ENCODE results near the gene POM121L12. TPM values are rescaled to one million over a fixed set of nuclear protein-coding genes. Genes with fewer than 3 reads are reported as not detected.

POM121L12 gene
- total RNA-seq, 8 experiments from 2014 or later: 0.52 TPM; not detected in 7

DNA sequence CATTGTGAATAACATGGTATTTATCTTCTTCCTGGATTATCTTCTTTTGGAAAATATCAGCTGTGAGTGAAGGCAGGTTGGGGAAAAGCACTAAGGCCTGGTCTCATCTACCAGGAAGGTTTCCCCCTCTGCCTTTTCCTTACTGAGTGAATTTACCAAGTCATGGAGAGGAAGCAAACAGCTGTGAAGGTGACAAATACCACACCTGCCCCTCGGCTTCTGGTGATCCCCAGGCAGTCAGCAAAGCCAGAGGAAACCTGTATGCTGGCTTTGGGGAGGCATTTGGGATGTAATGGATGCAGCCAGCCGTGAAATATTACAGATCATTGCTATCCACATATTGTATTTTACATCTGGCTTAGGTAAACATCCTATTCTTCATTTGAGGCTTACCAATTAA, 24.2 kb downstream of the POM121L12 start:
- in situ Hi-C loops (cut with MboI; ENCODE audit: low pct_unique_long_range_greater_than_20kb in 2 of 9, low sequenced_read_pairs in 9 of 9, unreplicated experiment in 9 of 9): no loop called here
- no peak overlapping the region for H3K4me3 ChIP-seq
- WGBS, 10 experiments: 0 to 100% (median 33%) methylated on average over 1 to 2 of the region's 2 CpGs; no CpG with 5 or more reads in 1 of the 10 experiments
- no peak overlapping the region for H3K27ac ChIP-seq
- H3K4me1 ChIP-seq (replicated peaks in 1 of 2): no peaks in the 10 kb centered on the region
- ATAC-seq (replicated peaks in 6 of 8): no peak

DNA sequence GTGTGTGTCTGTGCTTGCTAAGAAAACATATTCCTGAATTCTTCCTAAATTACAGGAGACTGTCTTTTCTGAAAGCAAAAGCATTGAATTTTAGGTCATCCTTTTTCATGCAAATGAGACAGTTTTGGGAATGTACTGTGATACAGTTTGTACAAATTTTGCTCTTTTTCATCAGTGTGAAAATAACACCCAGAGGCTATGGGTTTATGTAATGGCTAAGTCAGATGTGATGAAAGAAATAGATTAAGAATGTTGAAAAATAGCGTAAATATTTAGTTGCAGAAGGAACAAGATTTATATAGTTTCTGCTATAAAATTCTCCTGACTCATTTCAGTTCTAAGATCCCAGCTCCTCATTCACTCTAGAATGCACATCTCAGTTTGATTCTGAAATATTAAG, 24.6 kb downstream of the POM121L12 start:
- H3K27ac ChIP-seq: no peak overlapping the region
- WGBS, 10 experiments: 17 to 100% (median 78%) methylated on average over 1 of the region's 1 CpG; no CpG with 5 or more reads in 3 of the 10 experiments
- H3K4me1 ChIP-seq (replicated peaks in 1 of 2): no peaks in the 10 kb centered on the region
- no peak overlapping the region for H3K4me3 ChIP-seq
- in situ Hi-C loops (cut with MboI; ENCODE audit: low pct_unique_long_range_greater_than_20kb in 2 of 9, low sequenced_read_pairs in 9 of 9, unreplicated experiment in 9 of 9): no loop called here
- no peak for ATAC-seq (replicated peaks in 6 of 8)

DNA sequence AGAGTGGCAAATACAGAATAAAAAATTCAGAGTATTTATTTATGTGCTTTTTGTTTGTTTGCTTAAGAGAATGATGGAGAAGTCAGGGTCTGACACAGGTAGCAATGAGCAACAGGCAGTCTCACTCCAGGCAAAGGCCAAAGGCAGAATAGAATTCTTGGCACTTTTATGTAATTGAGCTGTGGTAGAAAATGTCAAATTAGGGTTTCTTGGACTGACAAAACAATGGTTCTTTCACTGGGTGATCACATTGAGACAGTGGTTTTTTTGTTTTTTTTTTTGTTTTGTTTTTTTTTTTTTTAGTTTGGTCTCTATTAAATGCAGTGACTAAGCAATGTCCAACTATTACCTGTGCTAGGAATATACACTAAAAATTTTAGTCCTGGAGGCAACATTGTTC, 27.4 kb downstream of the POM121L12 start:
- Histone ChIP-seq H3K4me3 (no peak overlapping the region), H3K4me1 (replicated peaks in 1 of 2) (no peaks in the 10 kb centered on the region), H3K27ac (no peak overlapping the region)
- ATAC-seq (replicated peaks in 6 of 8): no peak
- in situ Hi-C loops (cut with MboI; ENCODE audit: low pct_unique_long_range_greater_than_20kb in 2 of 9, low sequenced_read_pairs in 9 of 9, unreplicated experiment in 9 of 9): no loop called here

DNA sequence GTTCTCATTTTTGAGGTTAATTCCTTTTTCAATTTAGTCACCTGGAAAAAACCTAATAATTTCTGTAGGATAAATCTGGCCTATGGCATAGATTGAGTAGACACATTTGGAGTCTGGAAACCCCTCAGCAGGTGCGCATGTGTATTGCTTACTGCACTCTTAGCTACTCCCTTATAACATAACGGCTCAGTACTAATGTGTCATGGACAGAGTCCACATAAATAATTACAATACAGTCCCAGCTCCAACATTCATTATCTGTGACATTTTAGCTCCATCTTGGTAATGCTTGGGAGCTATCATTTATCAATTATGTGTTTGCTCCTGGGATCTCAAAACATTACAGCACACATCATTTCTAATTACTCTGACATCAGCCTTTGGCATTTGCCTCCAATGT, 33.2 kb downstream of the POM121L12 start:
- peak in 5 of 8 experiments; percentile 39 to 99 (median 69) for ATAC-seq (replicated peaks in 6 of 8)
- WGBS, 10 experiments: 11 to 89% (median 60%) methylated on average over 1 to 2 of the region's 2 CpGs; no CpG with 5 or more reads in 2 of the 10 experiments
- in situ Hi-C loops (cut with MboI; ENCODE audit: low pct_unique_long_range_greater_than_20kb in 2 of 9, low sequenced_read_pairs in 9 of 9, unreplicated experiment in 9 of 9): no loop called here

DNA sequence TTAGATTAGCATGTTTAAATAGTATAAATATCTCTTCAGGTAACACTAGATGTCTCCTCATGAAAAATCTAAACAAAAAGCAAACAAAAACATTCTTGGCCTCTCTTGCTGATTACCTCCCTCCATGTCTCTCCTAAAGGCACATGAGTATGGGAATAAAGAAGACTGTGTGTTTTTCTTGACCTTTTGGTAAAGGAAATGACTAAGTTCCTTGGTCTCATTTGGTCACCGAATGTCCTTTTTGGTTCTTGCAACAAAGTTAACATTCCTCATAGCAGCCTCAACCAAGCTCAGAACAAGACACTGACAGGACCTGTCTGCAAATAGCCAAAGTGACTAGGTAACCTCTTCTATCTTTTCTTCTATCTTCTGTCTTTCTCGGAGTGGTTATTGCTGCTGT, 35.5 kb downstream of the POM121L12 start:
- Histone ChIP-seq H3K4me1 (replicated peaks in 1 of 2) (no peaks in the 10 kb centered on the region), H3K27ac (no peak overlapping the region), H3K4me3 (no peak overlapping the region)
- ATAC-seq (replicated peaks in 6 of 8): no peak
- in situ Hi-C loops (cut with MboI; ENCODE audit: low pct_unique_long_range_greater_than_20kb in 2 of 9, low sequenced_read_pairs in 9 of 9, unreplicated experiment in 9 of 9): no loop called here
- WGBS, 10 experiments: 12 to 100% (median 60%) methylated on average over 1 to 2 of the region's 2 CpGs; no CpG with 5 or more reads in 2 of the 10 experiments

More for the DNA sequence above, 33.2 kb downstream of the POM121L12 start:
- Histone ChIP-seq H3K4me1 (replicated peaks in 1 of 2) (no peaks in the 10 kb centered on the region), H3K4me3 (no peak overlapping the region), H3K27ac (no peak overlapping the region)
